ENCODE results near the gene CHMP2A. TPM values are rescaled to one million over a fixed set of nuclear protein-coding genes. Genes with fewer than 3 reads are reported as not detected.
A peak's percentile ranks its signal among the peaks of the same experiment; 100 is the strongest.
"Not testable (repeated sequence)": the region's sequence is repeated elsewhere in the genome, so short reads cannot be mapped to it uniquely, and the experiment has no call there.

CHMP2A gene
- total RNA-seq, 2 donors from 2014 or later: 204 to 215 TPM

DNA sequence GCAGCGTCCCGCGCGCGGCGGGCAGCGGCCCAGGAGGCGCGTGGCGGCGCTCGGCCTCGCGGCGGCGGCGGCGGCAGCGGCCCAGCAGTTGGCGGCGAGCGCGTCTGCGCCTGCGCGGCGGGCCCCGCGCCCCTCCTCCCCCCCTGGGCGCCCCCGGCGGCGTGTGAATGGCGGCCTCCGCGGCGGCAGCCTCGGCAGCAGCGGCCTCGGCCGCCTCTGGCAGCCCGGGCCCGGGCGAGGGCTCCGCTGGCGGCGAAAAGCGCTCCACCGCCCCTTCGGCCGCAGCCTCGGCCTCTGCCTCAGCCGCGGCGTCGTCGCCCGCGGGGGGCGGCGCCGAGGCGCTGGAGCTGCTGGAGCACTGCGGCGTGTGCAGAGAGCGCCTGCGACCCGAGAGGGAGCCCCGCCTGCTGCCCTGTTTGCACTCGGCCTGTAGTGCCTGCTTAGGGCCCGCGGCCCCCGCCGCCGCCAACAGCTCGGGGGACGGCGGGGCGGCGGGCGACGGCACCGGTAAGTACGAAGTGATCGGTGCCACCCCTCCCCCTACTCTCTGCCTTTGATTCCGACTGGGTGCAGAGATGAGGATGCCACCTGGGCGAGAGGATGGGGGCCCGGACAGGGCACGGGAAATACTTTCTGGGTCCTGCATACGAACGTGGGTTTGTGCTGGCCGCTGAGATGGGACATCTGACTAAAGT, 10.2 kb downstream of the CHMP2A start:
- DNase-seq: peak in 1 of 2 donors; percentile 53
- intact Hi-C loops (cut with DNase I, micrococcal nuclease): no loop called here
- peak; percentile 32 for ATAC-seq

DNA sequence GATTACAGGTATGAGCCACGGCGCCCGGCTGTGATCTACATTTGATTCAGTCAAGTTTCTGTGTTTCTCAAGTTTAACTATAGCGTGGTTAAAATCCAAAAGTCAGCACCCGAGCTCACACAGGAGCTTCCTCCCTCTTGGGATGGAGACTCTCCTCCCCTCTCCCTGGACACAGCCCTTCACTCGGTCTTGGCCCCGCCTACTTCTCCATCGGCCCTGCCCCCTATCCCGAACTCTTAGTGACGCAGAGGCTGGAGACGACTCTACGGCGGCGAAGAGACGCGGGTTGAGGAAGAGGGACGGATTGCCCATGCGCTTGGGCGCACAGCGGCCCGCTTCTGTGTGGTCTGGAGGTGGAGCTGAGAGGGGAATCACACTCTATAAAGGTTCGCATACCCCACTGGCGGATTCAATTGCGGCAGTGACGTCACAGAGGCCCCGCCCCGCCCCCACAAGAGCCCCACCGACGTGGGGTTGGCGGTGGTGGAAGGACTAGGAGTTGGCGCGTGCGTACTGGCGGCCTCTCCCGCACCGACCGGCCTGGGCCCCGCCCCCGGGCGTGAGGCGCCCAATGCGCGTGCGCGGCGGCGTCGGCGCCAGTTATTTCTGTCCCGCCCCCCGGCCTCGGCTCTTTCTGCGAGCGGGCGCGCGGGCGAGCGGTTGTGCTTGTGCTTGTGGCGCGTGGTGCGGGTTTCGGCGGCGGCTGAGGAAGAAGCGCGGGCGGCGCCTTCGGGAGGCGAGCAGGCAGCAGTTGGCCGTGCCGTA, 10.9 kb downstream of the CHMP2A start, which contains the start of gene TRIM28:
Gene TRIM28, plus strand, starts transcription at position 239 of the 765 bp plus-strand sequence. CDS start 694 bp downstream, outside the sequence.
- intact Hi-C loops (cut with DNase I, micrococcal nuclease): no loop called here
- DNase-seq: peak; percentile 98 to 99
- ATAC-seq: peak; percentile 91

DNA sequence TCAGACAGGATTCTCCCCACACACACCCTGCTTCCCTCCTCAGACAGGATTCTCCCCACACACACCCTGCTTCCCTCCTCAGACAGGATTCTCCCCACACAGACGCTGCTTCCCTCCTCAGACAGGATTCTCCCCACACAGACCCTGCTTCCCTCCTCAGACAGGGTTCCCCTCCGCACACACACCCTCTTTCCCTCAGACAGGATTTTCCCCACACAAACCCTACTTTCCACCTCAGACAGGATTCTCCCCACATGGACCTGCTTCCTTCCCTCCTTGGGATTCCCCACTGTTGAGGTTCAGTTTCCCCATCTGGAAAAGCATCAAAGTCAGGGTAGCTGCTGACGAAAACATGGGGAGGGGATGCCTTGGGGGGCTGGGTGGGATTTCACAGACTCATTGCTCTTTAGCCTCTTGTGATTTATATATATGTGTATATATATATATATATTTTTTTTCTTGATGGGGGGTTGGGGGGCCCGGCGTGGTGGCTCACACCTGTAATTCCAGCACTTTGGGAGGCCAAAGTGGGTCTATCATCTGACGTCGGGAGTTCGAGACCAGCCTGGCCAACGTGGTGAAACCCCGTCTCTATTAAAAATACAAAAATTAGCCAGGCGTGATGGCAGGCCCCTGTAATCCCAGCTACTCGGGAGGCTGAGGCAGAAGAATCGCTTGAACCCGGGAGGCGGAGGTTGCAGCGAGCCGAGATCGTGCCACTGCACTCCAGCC, 12.1 kb downstream of the CHMP2A start:
- DNase-seq; intact Hi-C loops (cut with DNase I, micrococcal nuclease); ATAC-seq: not testable (repeated sequence)

DNA sequence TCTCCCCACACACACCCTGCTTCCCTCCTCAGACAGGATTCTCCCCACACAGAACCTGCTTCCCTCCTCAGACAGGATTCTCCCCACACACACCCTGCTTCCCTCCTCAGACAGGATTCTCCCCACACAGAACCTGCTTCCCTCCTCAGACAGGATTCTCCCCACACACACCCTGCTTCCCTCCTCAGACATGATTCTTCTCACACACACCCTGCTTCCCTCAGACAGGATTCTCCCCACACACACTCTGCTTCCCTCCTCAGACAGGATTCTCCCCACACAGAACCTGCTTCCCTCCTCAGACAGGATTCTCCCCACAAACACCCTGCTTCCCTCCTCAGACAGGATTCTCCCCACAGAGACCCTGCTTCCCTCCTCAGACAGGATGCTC, 15.7 kb downstream of the CHMP2A start:
- intact Hi-C loops (cut with DNase I, micrococcal nuclease); DNase-seq; ATAC-seq: not testable (repeated sequence)

DNA sequence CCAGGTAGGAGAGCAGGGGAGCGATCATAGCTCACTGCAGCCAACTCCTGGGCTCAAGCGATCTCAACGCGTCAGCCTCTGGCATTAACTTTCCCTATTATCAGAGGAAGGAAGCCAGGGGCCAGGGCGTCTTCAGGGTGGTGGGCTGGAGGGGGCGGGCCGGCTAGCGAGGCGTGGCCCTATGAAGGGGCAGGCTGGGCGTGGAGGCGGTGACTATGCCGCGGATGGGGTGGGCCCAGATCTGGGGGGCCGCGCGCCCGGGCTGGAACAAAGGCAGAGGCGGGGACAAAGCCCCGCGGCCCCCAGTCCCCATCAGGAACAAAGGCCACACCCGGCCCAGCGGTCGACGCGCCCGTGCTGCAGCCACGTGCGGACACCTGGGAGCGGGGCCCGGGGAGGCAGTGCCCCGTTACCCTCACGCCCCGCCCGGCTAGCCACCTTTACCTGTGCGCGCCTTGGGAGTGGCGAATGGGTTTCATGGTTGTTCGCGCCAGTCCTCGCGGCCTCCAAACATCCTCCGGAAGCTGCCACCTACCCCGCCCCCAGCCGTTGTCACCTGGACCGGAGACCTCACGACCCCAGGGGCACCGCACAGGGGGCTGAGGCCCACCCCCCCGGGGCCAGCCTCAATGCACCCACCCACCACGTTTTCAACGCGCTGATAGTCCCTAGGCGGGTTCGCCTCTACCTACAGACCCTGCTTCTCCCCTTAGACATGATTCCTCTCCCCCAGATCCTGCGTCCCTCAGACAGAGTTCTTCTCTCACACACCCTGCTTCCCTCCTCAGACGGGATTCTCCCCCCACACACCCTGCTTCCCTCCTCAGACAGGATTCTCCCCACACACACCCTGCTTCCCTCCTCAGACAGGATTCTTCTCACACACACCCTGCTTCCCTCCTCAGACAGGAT, 16.4 kb downstream of the CHMP2A start:
- intact Hi-C loops (cut with DNase I, micrococcal nuclease): no loop called here
- DNase-seq (no peak), ATAC-seq (peak; percentile 81)

DNA sequence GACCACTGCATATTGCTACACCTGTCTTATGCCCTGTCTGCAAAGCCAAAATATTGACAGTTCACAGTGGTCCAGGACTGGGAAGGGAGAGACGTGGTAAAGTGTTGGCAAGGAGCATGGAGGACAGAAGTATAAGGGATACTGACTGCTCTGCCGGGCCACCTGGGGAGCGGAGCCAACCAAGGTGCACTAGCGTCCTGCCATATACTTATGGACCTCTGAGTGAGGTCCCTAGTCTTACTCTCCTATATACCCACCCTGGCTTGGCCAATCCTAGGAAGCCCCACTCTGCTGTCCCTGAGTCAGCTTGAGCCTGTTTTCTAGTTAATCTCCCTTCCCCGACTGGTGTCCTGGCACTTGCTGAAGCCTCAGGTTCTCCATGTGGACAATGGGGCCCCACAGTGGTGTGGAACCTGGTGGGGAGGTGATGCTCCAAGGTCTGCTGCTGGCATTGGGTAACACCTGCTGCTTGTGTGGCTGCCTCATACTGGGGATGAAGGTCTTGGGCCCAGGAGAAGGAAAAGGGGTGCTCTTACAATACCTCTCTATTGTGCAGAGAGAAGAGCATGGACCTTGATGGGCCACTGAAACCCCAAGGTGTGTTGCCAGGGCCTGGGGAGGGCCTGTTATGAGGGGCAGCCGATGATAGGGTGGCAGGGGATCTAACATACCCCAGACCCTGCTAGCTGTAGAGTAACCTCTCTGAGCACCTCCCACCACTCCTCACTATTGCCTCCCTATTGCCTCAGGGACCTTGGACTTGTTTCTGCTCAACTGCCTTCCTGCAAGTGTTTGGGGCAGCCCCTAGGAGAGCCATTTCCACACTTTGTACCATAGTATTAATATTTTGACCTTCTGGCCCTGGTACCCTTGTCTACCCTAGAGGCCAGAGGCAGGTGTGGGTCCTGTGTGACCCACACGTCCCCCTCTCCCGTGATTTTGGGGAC, 17.8 kb downstream of the CHMP2A start:
- no peak for ATAC-seq
- DNase-seq: no peak
- intact Hi-C loops (cut with DNase I, micrococcal nuclease): no loop called here

DNA sequence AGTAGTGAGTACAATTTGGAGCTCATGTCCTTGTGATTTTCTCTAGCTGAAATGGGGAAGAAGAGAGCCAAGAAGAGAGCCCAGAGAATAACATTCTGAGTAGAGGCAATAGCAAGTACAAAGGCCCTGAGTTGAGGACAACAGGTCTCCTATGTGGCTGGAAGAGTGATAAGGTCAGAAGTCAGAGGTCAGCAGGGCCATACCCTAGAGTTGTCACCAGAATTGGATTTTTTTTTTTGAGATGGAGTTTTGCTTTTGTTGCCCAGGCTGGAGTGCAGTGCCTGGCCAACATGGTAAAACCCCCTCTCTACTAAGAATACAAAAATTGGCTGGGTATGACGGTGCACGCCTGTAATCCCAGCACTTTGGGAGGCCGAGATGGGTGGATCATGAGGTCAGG, 19.0 kb downstream of the CHMP2A start:
- intact Hi-C loops (cut with DNase I, micrococcal nuclease): no loop called here
- ATAC-seq (no peak), DNase-seq (no peak)

DNA sequence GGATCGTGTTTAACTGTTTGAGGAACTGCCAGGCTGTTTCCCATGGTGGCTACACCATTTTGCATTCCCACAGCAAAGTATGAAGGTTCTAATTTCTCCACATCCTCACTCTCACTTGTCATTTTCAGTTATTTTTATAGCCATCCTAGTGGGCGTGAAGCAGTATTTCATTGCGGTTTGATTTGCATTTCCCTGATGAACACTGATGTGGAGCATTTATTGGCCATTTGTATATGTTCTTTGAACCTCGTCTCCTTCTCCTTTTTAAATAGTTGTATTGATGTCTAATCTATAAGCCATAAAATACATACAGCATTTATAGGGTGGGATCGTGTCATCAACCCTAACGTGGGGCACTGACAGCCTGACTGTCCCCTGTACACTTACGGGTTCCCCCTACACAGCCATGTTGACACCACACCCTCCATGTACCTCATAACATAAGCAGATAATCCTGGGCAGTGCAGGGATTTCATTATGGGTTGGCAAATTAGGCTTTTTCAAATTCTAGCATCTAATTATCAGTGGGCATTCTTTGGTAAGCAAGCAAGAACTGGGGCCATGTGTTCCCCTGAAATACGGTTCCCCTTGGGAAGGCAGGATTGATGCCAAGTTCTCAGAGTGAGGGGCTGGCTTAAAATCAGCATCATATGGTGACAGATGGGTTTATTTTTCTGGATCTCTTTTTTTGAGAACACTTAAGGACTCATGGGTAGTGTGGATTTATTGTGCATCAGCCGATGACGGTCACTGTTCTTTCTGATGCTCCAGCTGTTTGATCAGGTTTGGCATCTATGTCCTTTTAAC, 23.7 kb downstream of the CHMP2A start:
- DNase-seq (no peak), ATAC-seq (peak; percentile 32)
- intact Hi-C loops (cut with DNase I, micrococcal nuclease): no loop called here

DNA sequence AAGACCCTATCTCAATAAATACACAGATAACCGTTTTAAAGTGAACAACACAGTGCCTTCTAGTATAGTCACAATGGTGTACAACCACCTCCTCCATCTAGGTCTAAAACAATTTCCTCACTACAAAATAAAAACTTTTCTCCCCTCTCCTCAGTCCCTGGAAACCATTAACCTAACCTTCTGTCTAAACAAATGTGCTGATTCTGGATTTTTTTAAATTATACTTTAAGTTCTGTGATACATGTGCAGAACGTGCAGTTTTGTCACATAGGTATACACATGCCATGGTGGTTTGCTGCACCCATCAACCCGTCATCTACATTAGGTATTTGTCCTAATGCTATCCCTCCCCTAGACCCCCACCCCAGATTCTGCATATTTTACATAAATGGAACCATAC, 25.5 kb downstream of the CHMP2A start:
- intact Hi-C loops (cut with DNase I, micrococcal nuclease): no loop called here
- no peak for DNase-seq
- ATAC-seq: no peak

DNA sequence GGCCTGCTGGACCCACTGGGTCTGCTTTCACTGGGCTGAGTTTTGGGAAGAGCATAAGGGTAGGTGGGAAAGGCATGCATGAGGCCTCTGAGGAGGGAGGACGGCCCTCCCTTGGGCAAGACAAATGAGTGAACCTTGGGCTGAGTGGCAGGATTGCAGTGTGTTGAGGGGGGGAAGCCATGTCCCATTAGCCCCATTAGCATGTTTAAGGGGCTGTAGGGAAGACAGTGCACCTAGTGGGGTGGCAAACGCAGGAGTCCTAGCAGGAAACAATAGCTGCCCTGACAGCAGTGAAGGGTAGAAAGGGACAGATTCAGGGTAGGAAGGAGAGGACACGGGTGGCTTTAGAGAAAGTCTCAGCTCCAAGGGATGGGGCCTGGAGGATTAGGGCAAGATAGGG, 32.2 kb downstream of the CHMP2A start:
- no peak for DNase-seq
- intact Hi-C loops (cut with DNase I, micrococcal nuclease): no loop called here
- no peak for ATAC-seq

DNA sequence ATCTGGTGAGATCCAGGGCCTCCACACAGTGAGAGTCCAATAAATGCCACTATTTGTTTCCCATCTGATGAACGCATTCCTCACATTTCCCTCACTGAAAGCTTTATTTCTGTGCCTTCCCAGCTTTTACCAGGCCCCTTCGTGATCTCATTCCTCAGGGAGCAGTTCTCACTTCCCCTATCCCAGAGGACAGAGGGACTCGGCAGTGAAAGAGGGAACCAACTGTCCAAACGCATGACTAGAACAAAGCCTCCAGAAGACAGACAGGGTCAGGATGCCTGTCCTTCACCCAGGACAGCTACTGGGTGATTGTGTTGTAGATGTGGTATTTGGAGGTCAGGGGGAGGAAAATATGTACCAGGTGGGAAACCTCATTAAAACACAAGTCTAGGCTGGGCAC, 33.3 kb downstream of the CHMP2A start:
- DNase-seq (no peak), ATAC-seq (no peak)
- intact Hi-C loops (cut with DNase I, micrococcal nuclease): no loop called here

DNA sequence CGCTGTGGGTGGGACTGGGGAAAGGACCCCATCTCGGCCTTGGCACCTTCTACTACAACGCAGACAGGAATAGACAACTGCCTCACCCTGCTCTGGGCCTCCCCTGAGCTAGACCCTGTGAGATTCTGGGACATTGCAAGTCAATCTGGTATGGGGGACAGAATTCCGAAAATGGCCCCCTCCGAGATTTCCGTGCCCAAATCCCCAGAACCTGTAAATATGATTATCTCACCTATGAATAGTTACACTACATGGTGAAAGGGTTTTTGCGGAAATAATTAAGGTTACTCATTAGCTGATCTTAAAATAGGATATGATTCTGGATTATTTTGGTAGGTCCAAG, 34.7 kb downstream of the CHMP2A start:
- ATAC-seq: no peak
- intact Hi-C loops (cut with DNase I, micrococcal nuclease): no loop called here
- no peak for DNase-seq

DNA sequence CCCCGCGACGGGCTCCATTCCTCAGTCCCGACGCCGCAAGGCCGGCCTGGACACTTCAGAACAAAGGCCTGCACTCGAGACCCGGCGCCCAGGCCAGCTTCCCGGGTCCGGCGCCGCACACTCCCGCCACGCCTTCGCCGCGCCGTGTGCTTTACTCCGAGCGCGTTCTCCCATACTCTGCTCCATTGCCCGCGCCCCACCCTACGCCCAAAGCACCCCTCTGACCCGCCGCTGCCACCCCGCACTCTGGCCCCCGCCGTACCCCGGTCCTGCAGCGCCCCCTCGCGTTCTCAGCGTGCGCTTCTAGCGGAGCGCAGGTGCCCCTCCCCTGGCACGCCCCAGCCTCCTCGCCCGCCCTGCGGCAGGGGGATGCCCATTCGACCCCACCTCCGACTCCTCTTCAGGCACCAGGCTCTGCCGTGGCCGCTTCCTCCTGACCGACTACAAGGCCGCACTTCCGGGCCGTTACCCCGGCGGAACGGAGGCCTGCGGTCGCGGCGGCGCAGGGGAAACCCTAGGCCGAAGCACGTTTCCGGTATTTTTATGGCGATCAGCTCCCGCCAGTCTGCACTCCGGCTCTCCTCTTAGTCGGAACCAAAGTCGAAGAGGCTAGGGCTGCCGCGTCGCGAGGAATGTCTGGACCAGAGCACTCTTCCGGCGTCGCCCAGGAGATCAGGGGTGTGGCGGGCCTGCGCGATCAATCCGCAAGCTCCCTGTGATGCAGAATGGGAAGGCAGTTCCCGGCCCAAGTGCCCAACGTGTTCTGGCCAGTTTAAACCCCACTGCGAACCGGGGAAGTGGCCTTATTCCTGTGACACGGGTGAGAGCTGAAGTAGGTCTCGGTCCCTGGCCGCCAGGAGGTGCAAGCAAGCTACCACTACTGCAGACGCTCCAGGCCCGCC, 35.3 kb downstream of the CHMP2A start, which contains the start of gene ZBTB45:
Gene ZBTB45, minus strand, starts transcription at position 456 of the 902 bp plus-strand sequence. CDS start 2,137 bp downstream, outside the sequence.
- intact Hi-C loops (cut with DNase I, micrococcal nuclease): no loop called here
- ATAC-seq (peak; percentile 82), DNase-seq (peak; percentile 93 to 96)

DNA sequence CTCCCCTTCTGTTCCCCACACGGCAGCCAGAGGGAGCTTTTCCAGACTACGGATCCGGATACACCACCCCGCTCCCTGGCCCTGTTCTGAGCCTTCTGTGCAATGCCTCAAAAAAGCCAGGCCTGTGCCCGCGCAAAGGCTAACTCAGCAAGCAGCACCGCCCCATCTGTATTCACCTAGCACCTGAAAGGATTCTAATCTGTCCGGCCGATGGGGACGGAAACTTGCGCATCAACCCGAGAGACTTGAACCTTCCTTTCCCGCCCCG, 35.9 kb downstream of the CHMP2A start:
- DNase-seq: peak; percentile 70 to 72
- intact Hi-C loops (cut with DNase I, micrococcal nuclease): no loop called here
- ATAC-seq: peak; percentile 55

DNA sequence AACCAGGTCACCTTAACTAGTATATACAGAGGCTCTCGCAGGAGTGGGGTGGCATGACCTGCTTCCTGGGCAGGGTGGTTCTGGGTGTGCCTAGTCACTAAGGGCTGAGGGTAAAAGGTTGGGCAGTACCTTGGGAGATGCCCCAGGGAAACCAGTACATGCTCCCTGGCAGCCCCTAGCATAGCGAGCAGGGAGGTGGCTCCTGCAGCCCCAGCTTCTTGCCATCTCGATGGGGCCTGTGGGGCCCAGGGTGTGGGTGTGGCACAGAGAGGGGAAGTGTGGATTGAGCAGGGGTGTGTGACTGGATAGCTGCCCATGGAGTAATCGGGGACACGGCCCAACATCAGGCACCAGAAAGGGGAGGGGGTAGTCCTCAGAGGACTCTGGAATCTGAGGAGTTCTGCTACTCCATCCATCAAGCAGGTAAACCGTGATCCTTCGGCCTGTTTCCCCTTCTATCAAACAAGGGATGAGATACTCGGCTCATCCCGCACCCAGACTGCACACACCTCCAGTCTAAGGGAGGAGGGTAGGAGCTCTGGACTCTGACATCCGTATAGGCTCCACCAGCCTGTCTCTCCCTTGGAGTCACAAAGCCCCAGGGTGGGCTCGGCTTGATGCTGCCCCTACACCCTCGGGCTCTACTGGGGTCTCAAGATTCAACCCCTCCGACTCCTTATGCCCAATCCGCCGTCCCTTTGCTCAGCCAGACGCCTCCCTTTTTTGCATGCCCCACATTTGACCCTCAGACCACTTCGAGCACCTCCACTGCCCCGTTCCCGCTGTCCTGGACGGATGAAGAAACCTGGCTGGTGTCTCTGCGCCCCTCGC, 36.4 kb downstream of the CHMP2A start:
- no peak for ATAC-seq
- intact Hi-C loops (cut with DNase I, micrococcal nuclease): no loop called here
- DNase-seq: peak; percentile 25 to 52

All from left colon (tissue), 2 donors.